ENCODE data around the gene LRRK2. TPM values are rescaled to one million over a fixed set of nuclear protein-coding genes. Genes with fewer than 3 reads are reported as not detected.

The LRRK2 gene
- total and polyA plus RNA-seq, 10 of the 15 experiments (the other 5 are each of a cell fraction or from before 2014, with no cell fraction given), result 0.80 to 32.6 (median 1.4) TPM

DNA sequence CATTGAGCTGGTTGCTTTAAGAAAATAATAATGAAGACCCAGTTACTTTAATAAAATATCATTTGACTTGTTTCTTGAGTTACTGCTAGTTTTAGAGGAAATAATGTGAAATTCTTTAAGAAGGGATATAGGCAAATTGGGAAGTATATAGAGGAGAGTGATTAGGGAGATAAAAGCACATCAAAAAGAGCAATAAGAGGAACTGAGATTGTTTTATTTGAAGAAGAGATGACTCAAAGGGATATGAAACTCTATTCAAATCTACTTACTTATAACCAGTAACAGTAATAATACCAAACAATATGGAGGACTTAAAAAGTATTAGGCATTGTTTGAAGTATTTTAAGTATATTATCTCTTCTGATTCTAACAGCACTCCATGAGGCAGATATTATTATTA is 37.1 kb downstream of the LRRK2 start (continued):
- no peak for TF ChIP-seq ZBTB4 (CRISPR knock-in tag; IDR thresholded peaks at IDR 0.05)
- no peak for TF ChIP-seq PKNOX1 (IDR thresholded peaks at IDR 0.05)
- TF ChIP-seq NKRF (conservative IDR thresholded peaks at IDR 0.05), result no peak
- TF ChIP-seq EP300 (IDR thresholded peaks at IDR 0.05; ENCODE audit: borderline replicate concordance in 1 of 2, control insufficient read depth in 1 of 2, low read depth in 2 of 2, low read length in 2 of 2), result peak; percentile 50 to 72
- no peak for TF ChIP-seq SIN3A (IDR thresholded peaks at IDR 0.05; ENCODE audit: low read depth, low read length)
- no peak for TF ChIP-seq NFYB (IDR thresholded peaks at IDR 0.05; ENCODE audit: insufficient read depth, low read depth, low read length)
- no peak for TF ChIP-seq E4F1 (IDR thresholded peaks at IDR 0.05; ENCODE audit: borderline replicate concordance, partially characterized antibody)
- TF ChIP-seq SMAD5 (IDR thresholded peaks at IDR 0.05; ENCODE audit: low read depth), result no peak
- no peak for TF ChIP-seq STAT1 (conservative IDR thresholded peaks at IDR 0.05)
- TF ChIP-seq ZNF217 (IDR thresholded peaks at IDR 0.05), result peak; percentile 50; the same call in 1 of the 2 replicates
- peak; percentile 85 for TF ChIP-seq DPF2 (IDR thresholded peaks at IDR 0.05)
